ENCODE measurements around the gene SUCLG2. TPM values are rescaled to one million over a fixed set of nuclear protein-coding genes. Genes with fewer than 3 reads are reported as not detected.

The SUCLG2 gene
- total and polyA plus RNA-seq, 9 of the 15 experiments (the other 6 are each of a cell fraction or from before 2014, with no cell fraction given): 10.1 to 41.4 (median 29.0) TPM

- Histone ChIP-seq H3K9me3 (replicated peaks; ENCODE audit: control insufficient read depth, insufficient read depth, low read depth, low read length) (no peaks in the 10 kb centered on the region), H3K9me1 (ENCODE audit: control insufficient read depth, insufficient read depth, low read length) (no peaks in the 10 kb centered on the region), H3K9ac (ENCODE audit: insufficient read depth in 1 of 2, low read depth in 2 of 2, low read length in 2 of 2) (no peak overlapping the region), H3K4me2 (ENCODE audit: insufficient read depth, low read length) (no peak overlapping the region), H3K36me3 (ENCODE audit: control insufficient read depth, insufficient read depth, low read length) (peaks cover 10% of the 10 kb centered on the region; the same call in 2 of the 3 replicates), H3K79me2 (ENCODE audit: control insufficient read depth, insufficient read depth, low read length) (peaks cover 46% of the 10 kb centered on the region), H4K20me1 (replicated peaks; ENCODE audit: control insufficient read depth, insufficient read depth, low read length) (no peaks in the 10 kb centered on the region), H2AFZ (ENCODE audit: low read depth, low read length) (no peak overlapping the region), H3K27ac (ENCODE audit: extremely low read depth, low read depth, low read length) (no peak overlapping the region), H3K27me3 (ENCODE audit: control insufficient read depth in 2 of 2, insufficient read depth in 2 of 2, low read length in 2 of 2) (no peaks in the 10 kb centered on the region), H3K4me1 (replicated peaks in 1 of 2; ENCODE audit: control insufficient read depth in 2 of 2, insufficient read depth in 2 of 2, low read length in 2 of 2) (peaks cover 0 to 14% of the 10 kb centered on the region in 2 experiments; a peak in 2 of 5 replicates), H3K4me3 (no peak overlapping the region)
- ChIA-PET POLR2A (no interaction called here), CTCF (ENCODE audit: low intra/inter-chr PET ratio) (no interaction called here)
- intact Hi-C loops (cut with micrococcal nuclease) (no loop called here), in situ Hi-C loops (cut with MboI) (no loop called here)
- DNase-seq (ENCODE audit: extremely low read depth in 1 of 4, low spot score in 3 of 4) (no peak), FAIRE-seq (no peak), ATAC-seq (no peak)
- TF ChIP-seq SRSF7 (optimal IDR thresholded peaks at IDR 0.05; ENCODE audit: low read depth, low read length) (no peak), MAZ (CRISPR knock-in tag; conservative IDR thresholded peaks at IDR 0.05 in 1 of 2, IDR thresholded peaks at IDR 0.05 in 1 of 2) (no peak), CREM (IDR thresholded peaks at IDR 0.05; ENCODE audit: low read depth) (no peak), RFX5 (IDR thresholded peaks at IDR 0.05; ENCODE audit: low read depth, low read length) (no peak), E2F3 (CRISPR knock-in tag; IDR thresholded peaks at IDR 0.05) (no peak), ZNF518B (CRISPR knock-in tag; IDR thresholded peaks at IDR 0.05) (no peak), U2AF2 (optimal IDR thresholded peaks at IDR 0.05; ENCODE audit: low read depth, low read length) (no peak), SMARCB1 (IDR thresholded peaks at IDR 0.05; ENCODE audit: insufficient read length, low read depth) (no peak), U2AF1 (optimal IDR thresholded peaks at IDR 0.05; ENCODE audit: low read depth, low read length) (no peak)
- WGBS (ENCODE audit: insufficient coverage, low coverage, missing lambda C conversion rate): 89% methylated on average over 3 of the region's 4 CpGs
- BruUV-seq (replicated peaks): no TSS peak
Observed at GRCh38 chr3:67648701-67649100, 5.7 kb downstream of the SUCLG2 start.

Data from K562 (cell line).